HL-60 (cell line): ENCODE results near the gene ARL5C.

Experiments
- DNase-seq, 2 experiments: peaks; one replicate each; pipeline ENCODE4 v3.0.0-alpha.2; 2010 to 2020; ENCODE audit warnings: low read depth in 1 of 2, low spot score in 1 of 2
- H3K27ac ChIP-seq: fragments of 250-450 bp; sonication (Bioruptor Pico); replicated peaks from 2 replicates; pipeline ENCODE4 v1.5.1; 2020; ENCODE audit warnings: mild to moderate bottlenecking, moderate library complexity
- H3K27me3 ChIP-seq: fragments of 250-450 bp; sonication (Bioruptor Pico); 2 replicates; pipeline ENCODE4 v1.5.1; 2021; ENCODE audit warnings: mild to moderate bottlenecking, moderate library complexity; ENCODE audit not compliant: insufficient read depth, poor library complexity, severe bottlenecking
- H3K4me3 ChIP-seq: replicated peaks from 2 replicates; pipeline ENCODE4 v1.5.1; 2011; ENCODE audit warnings: mild to moderate bottlenecking, control low read depth, low read length; ENCODE audit not compliant: insufficient read depth
- GABPA ChIP-seq: IDR thresholded peaks from 2 replicates; pipeline ENCODE4 v1.6.1; 2012; ENCODE audit warnings: low read depth
- POLR2AphosphoS5 ChIP-seq: IDR thresholded peaks from 2 replicates; pipeline ENCODE4 v1.6.1; 2012; ENCODE audit warnings: low read depth
- SPI1 ChIP-seq: IDR thresholded peaks from 2 replicates; pipeline ENCODE4 v1.6.1; 2012; ENCODE audit warnings: low read depth, mild to moderate bottlenecking, borderline replicate concordance
- TF ChIP-seq, protein P1 (sequence below): IDR thresholded peaks from 2 replicates; pipeline ENCODE4 v1.6.1; 2012; ENCODE audit warnings: low read depth; ENCODE audit not compliant: insufficient replicate concordance
- TF ChIP-seq, protein P2 (sequence below): IDR thresholded peaks from one replicate; pipeline ENCODE4 v1.5.1; 2011; ENCODE audit warnings: low read length, control low read depth, inconsistent platforms; ENCODE audit not compliant: insufficient read depth

ARL5C gene

DNA sequence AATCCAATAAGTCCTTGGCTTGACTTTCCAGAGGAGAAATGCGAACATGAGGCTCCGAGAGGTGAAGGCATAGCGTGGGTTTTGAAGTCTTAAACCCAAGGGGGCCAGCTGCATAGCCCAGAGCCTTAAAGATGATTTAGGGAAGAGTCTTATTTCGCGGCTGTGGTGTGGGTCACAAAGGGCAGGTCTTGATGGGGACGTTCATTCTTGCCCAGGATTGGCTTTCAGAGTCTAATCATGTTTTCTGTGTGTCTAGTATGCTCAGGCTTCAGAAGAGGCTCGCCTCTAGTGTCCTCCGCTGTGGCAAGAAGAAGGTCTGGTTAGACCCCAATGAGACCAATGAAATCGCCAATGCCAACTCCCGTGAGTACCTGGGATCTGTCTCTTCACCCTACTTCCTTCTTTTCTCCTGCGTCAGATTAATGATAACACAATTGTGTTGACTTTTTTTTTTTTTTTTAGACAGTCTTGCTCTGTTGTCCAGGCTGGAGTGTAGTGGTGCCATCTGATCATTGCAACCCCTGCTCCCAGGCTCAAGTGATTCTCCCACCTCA is 35.1 kb upstream of the ARL5C start:
- peak overlapping the region; percentile 100 for H3K27ac ChIP-seq
- H3K4me3 ChIP-seq, result peak overlapping the region; percentile 77
- TF ChIP-seq POLR2AphosphoS5, result peak; percentile 30; the same call in 1 of the 2 replicates
- TF ChIP-seq SPI1, result peak; percentile 16; the same call in 1 of the 2 replicates
- TF ChIP-seq, protein P1, sequence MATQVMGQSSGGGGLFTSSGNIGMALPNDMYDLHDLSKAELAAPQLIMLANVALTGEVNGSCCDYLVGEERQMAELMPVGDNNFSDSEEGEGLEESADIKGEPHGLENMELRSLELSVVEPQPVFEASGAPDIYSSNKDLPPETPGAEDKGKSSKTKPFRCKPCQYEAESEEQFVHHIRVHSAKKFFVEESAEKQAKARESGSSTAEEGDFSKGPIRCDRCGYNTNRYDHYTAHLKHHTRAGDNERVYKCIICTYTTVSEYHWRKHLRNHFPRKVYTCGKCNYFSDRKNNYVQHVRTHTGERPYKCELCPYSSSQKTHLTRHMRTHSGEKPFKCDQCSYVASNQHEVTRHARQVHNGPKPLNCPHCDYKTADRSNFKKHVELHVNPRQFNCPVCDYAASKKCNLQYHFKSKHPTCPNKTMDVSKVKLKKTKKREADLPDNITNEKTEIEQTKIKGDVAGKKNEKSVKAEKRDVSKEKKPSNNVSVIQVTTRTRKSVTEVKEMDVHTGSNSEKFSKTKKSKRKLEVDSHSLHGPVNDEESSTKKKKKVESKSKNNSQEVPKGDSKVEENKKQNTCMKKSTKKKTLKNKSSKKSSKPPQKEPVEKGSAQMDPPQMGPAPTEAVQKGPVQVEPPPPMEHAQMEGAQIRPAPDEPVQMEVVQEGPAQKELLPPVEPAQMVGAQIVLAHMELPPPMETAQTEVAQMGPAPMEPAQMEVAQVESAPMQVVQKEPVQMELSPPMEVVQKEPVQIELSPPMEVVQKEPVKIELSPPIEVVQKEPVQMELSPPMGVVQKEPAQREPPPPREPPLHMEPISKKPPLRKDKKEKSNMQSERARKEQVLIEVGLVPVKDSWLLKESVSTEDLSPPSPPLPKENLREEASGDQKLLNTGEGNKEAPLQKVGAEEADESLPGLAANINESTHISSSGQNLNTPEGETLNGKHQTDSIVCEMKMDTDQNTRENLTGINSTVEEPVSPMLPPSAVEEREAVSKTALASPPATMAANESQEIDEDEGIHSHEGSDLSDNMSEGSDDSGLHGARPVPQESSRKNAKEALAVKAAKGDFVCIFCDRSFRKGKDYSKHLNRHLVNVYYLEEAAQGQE, result no peak
- peak in 1 of 2 experiments; percentile 39 for DNase-seq
- H3K27me3 ChIP-seq, result peaks cover 15% of the 10 kb centered on the region

DNA sequence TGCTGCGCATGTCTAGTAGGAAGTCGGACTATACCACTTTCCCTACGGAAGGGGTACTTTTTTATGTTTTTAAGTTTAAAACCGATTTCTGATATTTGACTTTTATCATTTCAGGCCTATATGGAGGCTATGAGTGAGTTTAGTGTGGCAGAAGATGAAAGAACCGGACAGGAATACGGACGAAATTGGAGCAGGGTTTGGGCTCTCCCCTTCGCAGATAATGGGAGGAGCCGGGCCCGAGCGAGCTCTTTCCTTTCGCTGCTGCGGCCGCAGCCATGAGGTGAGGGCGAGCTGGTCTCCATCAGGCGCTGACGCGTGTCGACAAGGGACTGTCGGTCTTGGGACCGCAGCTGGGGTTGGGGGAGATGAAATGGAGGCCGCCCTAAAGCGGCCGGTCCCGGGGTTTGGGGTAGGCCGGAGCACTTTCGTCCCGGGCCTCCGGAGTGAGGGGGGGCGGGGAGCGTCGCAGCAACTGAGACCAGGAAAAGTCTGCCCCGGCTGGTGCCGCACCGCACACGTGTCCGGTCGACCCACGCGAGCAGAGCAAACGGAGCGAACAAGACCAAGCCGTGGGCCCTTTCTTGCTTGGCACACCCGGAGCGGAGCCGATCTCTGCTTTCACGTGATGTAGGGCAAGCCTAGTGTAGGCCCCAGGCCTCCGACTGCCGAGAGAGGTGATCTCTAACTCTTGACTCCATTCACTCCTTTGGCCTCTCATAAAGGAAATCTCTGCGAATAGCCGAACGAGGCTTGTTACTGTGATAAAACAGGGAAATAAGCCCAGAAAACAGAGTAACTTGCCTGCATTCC is 34.3 kb upstream of the ARL5C start, which contains the start of gene RPL19:
Gene RPL19 (plus strand): TSS at position 214 of the 810 bp plus-strand sequence. CDS start 62 bp downstream, at position 276.
- Histone ChIP-seq H3K4me3 (peak within 1 kb of the TSS; percentile 77), H3K27me3 (peaks cover 19% of the 10 kb centered on the region), H3K27ac (peak within 1 kb of the TSS; percentile 100)
- TF ChIP-seq, protein P1, result peak; percentile 70
- TF ChIP-seq, protein P2, sequence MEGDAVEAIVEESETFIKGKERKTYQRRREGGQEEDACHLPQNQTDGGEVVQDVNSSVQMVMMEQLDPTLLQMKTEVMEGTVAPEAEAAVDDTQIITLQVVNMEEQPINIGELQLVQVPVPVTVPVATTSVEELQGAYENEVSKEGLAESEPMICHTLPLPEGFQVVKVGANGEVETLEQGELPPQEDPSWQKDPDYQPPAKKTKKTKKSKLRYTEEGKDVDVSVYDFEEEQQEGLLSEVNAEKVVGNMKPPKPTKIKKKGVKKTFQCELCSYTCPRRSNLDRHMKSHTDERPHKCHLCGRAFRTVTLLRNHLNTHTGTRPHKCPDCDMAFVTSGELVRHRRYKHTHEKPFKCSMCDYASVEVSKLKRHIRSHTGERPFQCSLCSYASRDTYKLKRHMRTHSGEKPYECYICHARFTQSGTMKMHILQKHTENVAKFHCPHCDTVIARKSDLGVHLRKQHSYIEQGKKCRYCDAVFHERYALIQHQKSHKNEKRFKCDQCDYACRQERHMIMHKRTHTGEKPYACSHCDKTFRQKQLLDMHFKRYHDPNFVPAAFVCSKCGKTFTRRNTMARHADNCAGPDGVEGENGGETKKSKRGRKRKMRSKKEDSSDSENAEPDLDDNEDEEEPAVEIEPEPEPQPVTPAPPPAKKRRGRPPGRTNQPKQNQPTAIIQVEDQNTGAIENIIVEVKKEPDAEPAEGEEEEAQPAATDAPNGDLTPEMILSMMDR, result no peak
- TF ChIP-seq GABPA (no peak), POLR2AphosphoS5 (peak; percentile 99), SPI1 (no peak)
- DNase-seq, result peak; percentile 76 to 85

DNA sequence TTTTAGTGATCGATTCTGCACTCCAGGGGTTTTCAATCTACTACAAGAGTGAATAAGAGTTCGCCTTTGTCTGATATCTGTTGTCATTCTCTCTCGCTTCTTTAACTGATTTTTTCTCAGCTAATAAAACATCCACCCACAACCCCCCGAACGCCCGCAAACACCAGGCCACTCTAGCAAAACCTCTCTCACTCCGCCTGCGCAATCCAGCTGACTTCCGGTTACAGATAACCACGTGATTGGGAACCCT is 33.8 kb upstream of the ARL5C start:
- Histone ChIP-seq H3K27ac (peak overlapping the region; percentile 100), H3K27me3 (peaks cover 19% of the 10 kb centered on the region), H3K4me3 (peak overlapping the region; percentile 39)
- peak; percentile 96 to 97 for DNase-seq
- TF ChIP-seq POLR2AphosphoS5 (no peak), GABPA (peak; percentile 59), SPI1 (no peak)
- TF ChIP-seq, protein P2, result no peak

DNA sequence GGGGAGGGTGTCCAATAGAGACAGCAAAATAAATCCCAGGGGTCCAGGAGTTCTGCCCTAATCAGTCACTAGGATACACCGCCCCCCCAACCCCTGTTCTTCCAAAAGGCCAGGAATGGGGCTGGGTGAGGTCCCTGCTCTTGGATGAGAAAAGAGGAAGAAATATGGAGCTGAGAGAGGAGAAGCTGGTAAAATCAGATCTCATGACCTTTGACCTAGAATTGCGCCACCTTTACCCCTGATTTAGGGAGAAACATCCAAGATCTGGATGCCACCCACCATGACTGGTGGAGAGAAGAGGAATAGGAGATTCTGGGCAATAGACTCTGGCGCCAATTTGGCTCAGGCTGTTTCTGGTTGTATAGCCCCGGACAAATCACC is 32.2 kb upstream of the ARL5C start:
- no peak overlapping the region for H3K27ac ChIP-seq
- DNase-seq, result peak in 1 of 2 experiments; percentile 39
- peaks cover 19% of the 10 kb centered on the region for H3K27me3 ChIP-seq
- TF ChIP-seq, protein P1, result no peak
- TF ChIP-seq SPI1 (no peak), GABPA (no peak)
- TF ChIP-seq, protein P2, result no peak
- no peak overlapping the region for H3K4me3 ChIP-seq
